HG02623 (cell line): Measurements from ENCODE around the gene TRIM63.

Source experiments
- ATAC-seq: cut with Tn5 transposase; IDR thresholded peaks from one replicate; pipeline ENCODE4 v1.9.1; 2021; ENCODE audit warnings: moderate library complexity; ENCODE audit not compliant: unreplicated experiment

The TRIM63 gene

DNA sequence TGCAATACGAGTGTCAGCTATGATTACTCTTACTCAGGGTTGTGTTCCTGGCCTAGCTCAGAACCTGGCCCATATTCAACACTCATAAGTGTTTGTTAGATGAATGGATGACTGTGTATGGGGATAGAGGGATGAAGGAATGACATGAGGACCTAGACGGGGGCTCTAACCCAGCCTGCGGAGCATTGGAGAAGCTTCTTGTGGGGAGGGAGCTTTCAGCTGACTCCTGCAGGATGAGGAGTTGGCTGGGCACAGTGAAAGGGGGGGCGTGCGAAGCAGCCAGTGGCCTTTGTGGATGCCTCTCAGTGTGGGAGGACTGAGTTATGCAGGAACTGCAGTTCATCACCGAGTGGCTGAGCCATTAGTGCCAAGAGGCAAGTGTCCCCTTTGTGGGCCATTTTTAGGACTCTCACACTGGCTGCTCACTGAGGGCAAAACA, 47.1 kb downstream of the TRIM63 start:
- ATAC-seq: no peak

GRCh38 chr1:26019641-26020315, 47.7 kb downstream of the TRIM63 start:
- no peak for ATAC-seq

GRCh38 chr1:26017606-26018005, 49.8 kb downstream of the TRIM63 start:
- no peak for ATAC-seq

DNA sequence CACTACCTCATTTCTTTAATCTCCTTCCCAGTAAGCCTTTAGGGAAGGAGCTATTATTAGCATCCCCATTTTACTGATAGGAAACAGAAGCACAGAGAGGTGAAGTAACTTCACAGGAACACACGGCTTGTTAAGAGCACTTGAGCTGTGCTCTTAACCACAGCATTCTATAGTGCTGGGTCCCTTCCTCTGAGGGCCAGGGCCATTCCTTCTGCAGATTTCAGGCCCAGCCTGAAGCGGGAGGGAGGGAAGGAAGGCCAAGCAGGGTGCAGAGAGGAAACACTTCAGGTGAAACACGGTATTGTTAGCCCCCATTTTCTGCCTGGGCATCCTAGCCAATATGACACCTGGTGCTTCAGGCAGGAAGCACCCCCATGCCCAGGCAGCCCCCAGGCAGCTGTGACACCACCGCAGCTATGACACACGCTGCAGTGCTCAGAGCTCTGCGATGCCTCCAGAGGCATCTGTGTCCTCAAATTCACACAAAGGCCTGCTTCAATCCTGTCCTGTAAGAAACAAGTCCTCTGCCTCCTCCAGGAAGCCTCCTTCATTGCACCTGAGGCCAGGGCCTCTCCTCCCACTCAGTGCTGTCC, 50.4 kb downstream of the TRIM63 start:
- no peak for ATAC-seq

GRCh38 chr1:26016258-26016952, 51.0 kb downstream of the TRIM63 start:
- no peak for ATAC-seq

DNA sequence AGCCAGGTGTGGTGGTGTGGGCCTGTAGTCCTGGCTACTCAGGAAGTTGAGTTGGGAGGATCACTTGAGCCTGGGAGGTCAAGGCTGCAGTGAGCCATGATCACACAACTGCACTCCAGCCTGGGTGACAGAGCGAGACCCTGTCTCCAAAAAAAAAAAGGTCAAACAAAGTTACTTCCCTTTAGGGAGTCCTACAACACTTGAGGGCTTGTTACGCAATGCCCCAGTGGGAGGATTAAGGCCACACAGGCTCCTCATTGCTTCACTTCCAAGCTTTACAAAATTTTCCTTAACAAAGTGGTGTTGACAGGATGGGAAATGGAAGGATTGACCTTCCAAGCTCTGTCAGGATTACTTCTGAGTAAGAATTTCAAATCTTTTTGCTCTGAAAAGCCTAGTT, 52.1 kb downstream of the TRIM63 start:
- ATAC-seq: no peak

- ATAC-seq: no peak
Observed at GRCh38 chr1:26014179-26014578, 53.3 kb downstream of the TRIM63 start.

GRCh38 chr1:26012864-26013263, 54.6 kb downstream of the TRIM63 start:
- no peak for ATAC-seq

GRCh38 chr1:26010825-26011224, 56.6 kb downstream of the TRIM63 start:
- no peak for ATAC-seq

- no peak for ATAC-seq
Observed at GRCh38 chr1:26009796-26010447, 57.5 kb downstream of the TRIM63 start.

DNA sequence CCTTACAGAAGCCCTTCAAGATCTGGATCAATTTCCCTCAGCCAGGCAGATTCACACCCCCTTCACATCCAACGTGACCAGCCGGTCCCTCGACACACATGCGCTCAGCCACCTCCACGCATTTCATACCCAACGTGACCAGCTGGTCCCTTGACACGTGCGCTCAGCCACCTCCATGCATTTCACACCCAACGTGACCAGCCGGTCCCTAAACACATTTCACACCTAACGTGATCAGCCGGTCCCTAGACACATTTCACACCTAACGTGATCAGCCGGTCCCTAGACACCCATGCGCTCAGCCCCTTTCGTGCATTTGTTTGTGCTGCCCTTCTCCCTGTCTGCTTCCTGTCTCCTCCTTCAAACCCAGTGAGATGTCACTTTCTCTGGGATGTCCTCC, 60.7 kb downstream of the TRIM63 start:
- ATAC-seq: no peak

DNA sequence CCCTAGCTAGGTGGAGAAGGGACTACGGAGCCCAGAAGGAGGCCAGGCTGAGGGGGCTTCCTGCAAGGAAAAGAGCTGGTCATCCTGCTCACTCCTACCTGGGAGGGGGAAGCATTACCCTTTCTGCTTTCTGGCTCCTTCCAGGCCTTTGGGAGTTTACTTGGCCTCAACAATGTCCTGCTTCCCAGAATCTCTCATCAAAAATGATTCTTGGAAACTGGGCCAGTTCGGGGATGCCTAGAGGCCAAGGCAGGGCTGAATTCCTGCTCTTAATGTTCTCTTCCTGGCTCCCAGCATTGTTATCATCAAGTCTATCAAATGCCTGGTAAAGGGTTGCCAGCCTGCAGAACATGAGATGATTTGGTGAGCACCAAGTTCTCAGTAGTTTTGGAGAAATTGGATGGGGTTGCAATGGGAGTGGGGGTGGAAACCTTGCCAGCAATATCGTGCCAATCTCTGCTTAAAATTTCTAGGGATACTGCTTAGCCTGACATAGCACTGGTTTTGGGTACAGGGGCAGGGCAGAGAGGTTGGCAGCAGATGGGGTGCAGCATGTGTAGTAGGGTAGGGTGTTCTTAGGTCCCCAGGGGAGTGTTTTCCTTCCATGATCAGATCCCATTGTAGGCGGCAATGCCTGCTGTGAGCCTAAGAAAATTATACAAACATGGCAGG, 61.9 kb downstream of the TRIM63 start:
- ATAC-seq: no peak

DNA sequence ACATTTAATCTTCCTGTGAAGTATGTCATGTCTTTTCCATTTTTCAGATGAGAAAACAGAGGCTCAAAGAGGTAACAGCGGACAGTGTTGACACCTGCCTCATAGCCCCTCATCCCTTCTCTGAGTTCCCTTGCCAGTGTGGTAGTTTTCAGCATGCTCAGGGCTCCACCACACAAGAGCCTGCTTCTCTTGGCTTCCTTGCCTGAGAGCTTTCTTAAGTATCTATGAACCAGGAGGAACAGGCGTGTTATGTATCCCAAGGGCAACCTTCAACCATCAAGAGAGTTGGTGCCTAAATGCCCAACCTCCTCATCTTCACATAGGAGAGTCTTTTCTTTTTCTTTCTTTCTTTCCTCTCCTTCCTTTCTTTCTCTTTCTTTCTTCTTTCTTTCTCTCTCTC, 63.7 kb downstream of the TRIM63 start:
- no peak for ATAC-seq

DNA sequence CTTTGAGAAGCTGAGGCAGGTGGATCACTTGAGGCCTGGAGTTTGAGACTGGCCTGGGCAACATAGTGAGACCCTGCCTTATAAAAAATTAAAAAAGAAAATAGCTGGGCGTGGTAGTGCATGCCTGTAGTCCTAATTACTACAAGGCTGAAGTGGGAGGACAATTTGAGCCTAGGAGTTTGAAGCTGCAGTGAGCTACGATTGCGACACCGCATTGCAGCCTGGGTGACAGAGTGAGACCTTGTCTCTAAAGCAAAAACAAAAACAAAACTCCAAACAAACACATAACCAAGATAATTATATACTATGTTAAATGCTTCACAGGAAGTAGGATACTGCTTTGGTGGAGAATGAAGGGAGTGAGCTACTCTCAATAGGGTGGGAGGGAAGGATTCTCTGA, 64.2 kb downstream of the TRIM63 start:
- no peak for ATAC-seq
